Tibial nerve (tissue), 3 donors: ENCODE results near the gene VIT.

Experiments
- POLR2A ChIP-seq, 2 donors: fragments of 450-650 bp; IDR thresholded peaks; one replicate each; pipeline ENCODE4 v1.6.1; 2017; ENCODE audit warnings: antibody characterized with exemption in 2 of 2, mild to moderate bottlenecking in 2 of 2, moderate library complexity in 2 of 2
- TF ChIP-seq, protein P1 (sequence below), 5 experiments: fragments of 200-600 bp in 3 of 5; fragments of 450-650 bp in 2 of 5; sonication (generic) in 3 of 5; IDR thresholded peaks; one replicate each; pipeline ENCODE4 v1.5.1; 2016 to 2019; ENCODE audit warnings: antibody characterized with exemption in 5 of 5, mild to moderate bottlenecking in 3 of 5, moderate library complexity in 2 of 5

DNA sequence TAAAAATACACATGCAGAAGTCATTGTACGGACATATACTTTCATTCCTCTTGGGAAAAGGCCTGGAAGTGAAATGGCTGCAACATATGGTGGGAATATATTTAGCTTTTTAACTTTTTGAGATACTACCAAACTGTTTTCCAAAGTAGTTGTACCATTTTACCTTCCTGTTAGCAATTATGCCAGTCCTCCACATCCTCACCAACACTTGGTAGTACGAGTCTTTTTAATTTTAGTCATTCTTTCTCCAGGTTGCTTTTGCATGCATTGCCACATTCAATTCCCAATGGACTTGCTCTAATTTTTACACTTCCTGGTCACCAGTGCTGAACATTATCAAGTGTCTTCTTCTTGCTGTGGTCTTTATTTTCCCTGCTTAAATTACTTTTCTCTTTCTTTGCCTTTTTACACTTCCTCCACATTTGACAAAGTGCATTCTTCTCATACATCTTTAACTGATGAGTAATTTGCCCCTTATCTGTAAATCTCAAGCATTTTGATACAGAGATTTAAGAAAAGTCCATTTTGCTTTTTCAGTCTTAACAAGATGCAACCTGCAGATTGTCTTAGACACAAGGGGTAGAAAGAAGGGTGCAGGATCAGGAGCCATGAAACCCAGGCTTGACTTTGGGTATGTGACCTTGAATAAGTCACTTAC lies 14.5 kb downstream of the VIT start:
- TF ChIP-seq, protein P1, sequence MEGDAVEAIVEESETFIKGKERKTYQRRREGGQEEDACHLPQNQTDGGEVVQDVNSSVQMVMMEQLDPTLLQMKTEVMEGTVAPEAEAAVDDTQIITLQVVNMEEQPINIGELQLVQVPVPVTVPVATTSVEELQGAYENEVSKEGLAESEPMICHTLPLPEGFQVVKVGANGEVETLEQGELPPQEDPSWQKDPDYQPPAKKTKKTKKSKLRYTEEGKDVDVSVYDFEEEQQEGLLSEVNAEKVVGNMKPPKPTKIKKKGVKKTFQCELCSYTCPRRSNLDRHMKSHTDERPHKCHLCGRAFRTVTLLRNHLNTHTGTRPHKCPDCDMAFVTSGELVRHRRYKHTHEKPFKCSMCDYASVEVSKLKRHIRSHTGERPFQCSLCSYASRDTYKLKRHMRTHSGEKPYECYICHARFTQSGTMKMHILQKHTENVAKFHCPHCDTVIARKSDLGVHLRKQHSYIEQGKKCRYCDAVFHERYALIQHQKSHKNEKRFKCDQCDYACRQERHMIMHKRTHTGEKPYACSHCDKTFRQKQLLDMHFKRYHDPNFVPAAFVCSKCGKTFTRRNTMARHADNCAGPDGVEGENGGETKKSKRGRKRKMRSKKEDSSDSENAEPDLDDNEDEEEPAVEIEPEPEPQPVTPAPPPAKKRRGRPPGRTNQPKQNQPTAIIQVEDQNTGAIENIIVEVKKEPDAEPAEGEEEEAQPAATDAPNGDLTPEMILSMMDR (IDR thresholded peaks at IDR 0.05), result no peak
- no peak for TF ChIP-seq POLR2A (IDR thresholded peaks at IDR 0.05)
